Activated T-helper 1 cell treated with Interleukin-2 at 50 U/mL for 16 hours (primary cell): ENCODE results near the gene GSE1.

ENCODE experiments used
- DNase-seq: peaks from one replicate; pipeline ENCODE4 v3.0.0-alpha.2; 2020; ENCODE audit warnings: low read depth

GSE1 gene

GRCh38 chr16:85661740-85662481 lies 48.8 kb downstream of the GSE1 start:
- no peak for DNase-seq

GRCh38 chr16:85662482-85662812 lies 49.3 kb downstream of the GSE1 start:
- no peak for DNase-seq

- DNase-seq, result no peak
Observed at GRCh38 chr16:85662976-85663830, 50.1 kb downstream of the GSE1 start.

GRCh38 chr16:85663891-85664321 lies 50.8 kb downstream of the GSE1 start:
- DNase-seq, result no peak

- no peak for DNase-seq
Observed at GRCh38 chr16:85664580-85665372, 51.7 kb downstream of the GSE1 start.

GRCh38 chr16:85665373-85665740 lies 52.2 kb downstream of the GSE1 start:
- DNase-seq, result no peak

GRCh38 chr16:85665929-85666328 lies 52.8 kb downstream of the GSE1 start:
- DNase-seq, result no peak

- DNase-seq, result no peak
Observed at GRCh38 chr16:85667261-85667660, 54.1 kb downstream of the GSE1 start.

GRCh38 chr16:85667841-85668413 lies 54.8 kb downstream of the GSE1 start:
- DNase-seq, result no peak

GRCh38 chr16:85668676-85669424 lies 55.7 kb downstream of the GSE1 start:
- no peak for DNase-seq

- DNase-seq, result no peak
Observed at GRCh38 chr16:85670840-85671239, 57.7 kb downstream of the GSE1 start.

- no peak for DNase-seq
Observed at GRCh38 chr16:85673529-85674417, 60.7 kb downstream of the GSE1 start.

- DNase-seq, result no peak
Observed at GRCh38 chr16:85674418-85674755, 61.3 kb downstream of the GSE1 start.

- no peak for DNase-seq
Observed at GRCh38 chr16:85674828-85675227, 61.7 kb downstream of the GSE1 start.

GRCh38 chr16:85675251-85675874 lies 62.2 kb downstream of the GSE1 start:
- no peak for DNase-seq

- DNase-seq, result no peak
Observed at GRCh38 chr16:85676466-85676865, 63.3 kb downstream of the GSE1 start.

- DNase-seq, result no peak
Observed at GRCh38 chr16:85677383-85677967, 64.4 kb downstream of the GSE1 start.

- no peak for DNase-seq
Observed at GRCh38 chr16:85678016-85678415, 64.9 kb downstream of the GSE1 start.

- no peak for DNase-seq
Observed at GRCh38 chr16:85678821-85679220, 65.7 kb downstream of the GSE1 start.

GRCh38 chr16:85679870-85680269 lies 66.7 kb downstream of the GSE1 start:
- DNase-seq, result no peak
